Heart left ventricle (tissue), 13 donors: ENCODE data around the gene CTTNBP2.

ENCODE experiments used
- POLR2A ChIP-seq, 2 donors: fragments of 450-650 bp; IDR thresholded peaks; one replicate each; pipeline ENCODE4 v1.6.1; 2017; ENCODE audit warnings: antibody characterized with exemption in 2 of 2, mild to moderate bottlenecking in 2 of 2, moderate library complexity in 2 of 2
- TF ChIP-seq, protein P1 (sequence below), 12 donors: fragments of 200-600 bp; sonication (generic) in 4 of 12; IDR thresholded peaks; one replicate each; pipeline versions ENCODE4 v1.5.0 to v1.8.0; 2018 to 2022; ENCODE audit warnings: antibody characterized with exemption in 12 of 12, mild to moderate bottlenecking in 5 of 12
- donor health status: ischemic (EF 13 %, LVEDD 7.1; RV severe dilation, severe dysfunction).
- donor health status: DM: no; HTN: yes; CAD: no.
- donor health status: DM: no; HTN: no; CAD: no.
- donor health status: ischemic (EF 25% LVEDD 6.9; RV normal size, moderate dysfunction).
- donor health status: ischemic (EF 25% LVEDD 5.7; RV mildly dilated, moderate dysfunction).
- donor health status: ischemic (EF 35%, LVEDD 5.7; RV mildly dilated, moderate dysfunction).
- donor health status: nonischemic (EF 11% LVEDD 7.7; RV severe dilation, severe dysfunction).
- donor health status: DM: yes; HTN: yes; CAD: no.
- donor health status: PGD.
- donor health status: ischemic (EF 29% LVEDD 5.4; RV normal size, mild dysfunction).
- donor health status: nonischemic (EF 23%, LVEDD 6.1; RV moderate dilation, normal function).

DNA sequence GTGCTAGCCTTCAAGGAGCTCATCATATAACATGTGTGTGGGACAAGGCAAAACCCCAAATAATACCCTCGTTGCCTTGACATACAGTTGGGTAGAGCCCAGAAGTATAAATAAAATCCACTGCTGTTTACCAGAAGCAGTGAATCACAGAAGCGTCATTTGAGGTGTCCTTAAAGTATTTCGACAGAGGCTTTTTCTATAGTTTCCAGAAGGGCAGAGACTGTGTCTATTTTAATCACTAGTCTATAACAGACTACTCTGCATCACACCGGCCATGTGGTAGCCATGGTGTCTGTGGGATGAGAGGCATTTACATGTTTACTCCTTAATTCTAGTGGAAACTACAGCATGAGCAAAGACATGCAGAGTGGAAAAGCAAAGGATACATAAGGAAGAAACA lies 131.3 kb downstream of the CTTNBP2 start:
- TF ChIP-seq, protein P1, sequence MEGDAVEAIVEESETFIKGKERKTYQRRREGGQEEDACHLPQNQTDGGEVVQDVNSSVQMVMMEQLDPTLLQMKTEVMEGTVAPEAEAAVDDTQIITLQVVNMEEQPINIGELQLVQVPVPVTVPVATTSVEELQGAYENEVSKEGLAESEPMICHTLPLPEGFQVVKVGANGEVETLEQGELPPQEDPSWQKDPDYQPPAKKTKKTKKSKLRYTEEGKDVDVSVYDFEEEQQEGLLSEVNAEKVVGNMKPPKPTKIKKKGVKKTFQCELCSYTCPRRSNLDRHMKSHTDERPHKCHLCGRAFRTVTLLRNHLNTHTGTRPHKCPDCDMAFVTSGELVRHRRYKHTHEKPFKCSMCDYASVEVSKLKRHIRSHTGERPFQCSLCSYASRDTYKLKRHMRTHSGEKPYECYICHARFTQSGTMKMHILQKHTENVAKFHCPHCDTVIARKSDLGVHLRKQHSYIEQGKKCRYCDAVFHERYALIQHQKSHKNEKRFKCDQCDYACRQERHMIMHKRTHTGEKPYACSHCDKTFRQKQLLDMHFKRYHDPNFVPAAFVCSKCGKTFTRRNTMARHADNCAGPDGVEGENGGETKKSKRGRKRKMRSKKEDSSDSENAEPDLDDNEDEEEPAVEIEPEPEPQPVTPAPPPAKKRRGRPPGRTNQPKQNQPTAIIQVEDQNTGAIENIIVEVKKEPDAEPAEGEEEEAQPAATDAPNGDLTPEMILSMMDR (IDR thresholded peaks at IDR 0.05), result no peak
- no peak for TF ChIP-seq POLR2A (IDR thresholded peaks at IDR 0.05)
